ENCODE data around the gene CYP4V2.

CYP4V2 gene

DNA sequence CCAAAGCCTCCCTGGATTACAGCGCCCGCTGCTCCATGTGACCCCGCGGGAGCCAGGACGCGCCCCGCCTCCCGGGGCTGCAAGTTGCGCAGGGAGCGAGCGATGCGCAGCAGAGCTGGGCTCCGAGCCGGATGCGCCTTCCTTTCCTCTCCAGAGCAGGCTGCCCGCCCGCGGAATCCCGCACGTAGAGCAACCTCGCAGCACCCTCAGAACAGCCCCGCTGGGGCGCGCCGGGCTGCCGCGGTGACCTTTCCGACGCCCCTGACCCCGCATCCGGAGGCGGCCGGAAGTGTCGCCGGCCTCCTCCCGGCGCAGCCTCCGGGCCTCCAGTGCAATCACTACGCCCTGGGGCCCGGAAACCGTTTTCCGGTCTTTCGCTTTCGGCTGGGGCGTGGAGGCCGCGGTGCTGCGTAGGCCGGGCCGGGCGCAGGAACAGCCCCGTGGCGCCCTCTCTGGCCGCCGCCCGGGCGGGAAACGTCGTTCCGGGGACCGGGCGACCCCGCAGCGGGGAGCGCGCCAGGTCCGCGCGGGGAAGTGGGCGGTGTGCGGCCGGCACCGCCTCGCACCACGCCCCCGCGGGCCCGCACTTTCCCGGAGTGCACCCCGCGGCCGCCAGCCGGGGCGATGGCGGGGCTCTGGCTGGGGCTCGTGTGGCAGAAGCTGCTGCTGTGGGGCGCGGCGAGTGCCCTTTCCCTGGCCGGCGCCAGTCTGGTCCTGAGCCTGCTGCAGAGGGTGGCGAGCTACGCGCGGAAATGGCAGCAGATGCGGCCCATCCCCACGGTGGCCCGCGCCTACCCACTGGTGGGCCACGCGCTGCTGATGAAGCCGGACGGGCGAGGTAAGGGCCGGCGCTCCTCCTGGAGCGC is at the start of gene CYP4V2:
Gene CYP4V2 (plus strand): TSS at position 368 of the 866 bp plus-strand sequence. CDS start 257 bp downstream, at position 625.
- in situ Hi-C loops (cut with MboI; ENCODE audit: low pct_unique_long_range_greater_than_20kb, low sequenced_read_pairs, unreplicated experiment) = no loop called here
- DNase-seq (ENCODE audit: low spot score) = peak; percentile 95
- TF ChIP-seq, protein P1, sequence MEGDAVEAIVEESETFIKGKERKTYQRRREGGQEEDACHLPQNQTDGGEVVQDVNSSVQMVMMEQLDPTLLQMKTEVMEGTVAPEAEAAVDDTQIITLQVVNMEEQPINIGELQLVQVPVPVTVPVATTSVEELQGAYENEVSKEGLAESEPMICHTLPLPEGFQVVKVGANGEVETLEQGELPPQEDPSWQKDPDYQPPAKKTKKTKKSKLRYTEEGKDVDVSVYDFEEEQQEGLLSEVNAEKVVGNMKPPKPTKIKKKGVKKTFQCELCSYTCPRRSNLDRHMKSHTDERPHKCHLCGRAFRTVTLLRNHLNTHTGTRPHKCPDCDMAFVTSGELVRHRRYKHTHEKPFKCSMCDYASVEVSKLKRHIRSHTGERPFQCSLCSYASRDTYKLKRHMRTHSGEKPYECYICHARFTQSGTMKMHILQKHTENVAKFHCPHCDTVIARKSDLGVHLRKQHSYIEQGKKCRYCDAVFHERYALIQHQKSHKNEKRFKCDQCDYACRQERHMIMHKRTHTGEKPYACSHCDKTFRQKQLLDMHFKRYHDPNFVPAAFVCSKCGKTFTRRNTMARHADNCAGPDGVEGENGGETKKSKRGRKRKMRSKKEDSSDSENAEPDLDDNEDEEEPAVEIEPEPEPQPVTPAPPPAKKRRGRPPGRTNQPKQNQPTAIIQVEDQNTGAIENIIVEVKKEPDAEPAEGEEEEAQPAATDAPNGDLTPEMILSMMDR (IDR thresholded peaks at IDR 0.05; ENCODE audit: extremely low read depth, insufficient read depth, missing control alignments) = peak; percentile 70

DNA sequence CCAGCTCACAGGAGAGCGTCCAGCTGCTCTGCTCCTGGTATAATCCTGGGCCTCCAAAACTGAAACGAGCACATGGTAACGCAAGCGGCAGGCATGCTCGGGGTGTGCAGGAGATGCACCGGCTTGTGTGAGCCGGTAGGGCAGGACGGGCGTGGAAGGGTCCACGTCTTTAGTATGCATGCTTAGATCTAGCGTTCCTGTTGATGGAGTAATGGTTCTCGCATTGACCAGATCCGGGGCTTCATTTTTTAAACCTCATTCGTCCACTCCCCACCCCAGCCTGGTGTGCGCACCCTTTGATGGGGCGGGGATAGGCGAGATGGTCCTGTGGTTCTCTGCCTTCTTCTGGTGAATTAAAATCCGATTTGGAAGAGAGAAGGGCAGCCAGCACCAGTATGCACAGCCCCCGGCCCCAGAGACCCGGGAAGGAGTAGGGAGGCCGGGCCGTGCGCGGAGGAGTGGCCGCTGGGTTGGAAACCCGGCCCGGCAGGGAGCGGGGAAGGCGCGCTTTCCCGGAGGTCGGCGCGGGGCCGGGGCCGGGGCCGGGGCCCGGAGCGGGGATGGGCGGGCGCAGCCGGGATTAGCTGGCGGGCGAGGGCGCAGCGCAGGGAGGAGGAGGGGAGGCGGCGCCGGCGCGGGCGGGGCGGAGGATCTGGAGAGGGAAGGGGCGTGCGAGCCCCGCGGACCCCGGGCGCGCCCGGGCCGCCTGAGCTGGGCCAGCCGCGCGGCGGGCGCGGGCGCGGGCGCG is 47.0 kb upstream of the CYP4V2 start:
- in situ Hi-C loops (cut with MboI; ENCODE audit: low pct_unique_long_range_greater_than_20kb, low sequenced_read_pairs, unreplicated experiment) = no loop called here
- TF ChIP-seq, protein P1 (IDR thresholded peaks at IDR 0.05; ENCODE audit: extremely low read depth, insufficient read depth, missing control alignments) = no peak
- peak; percentile 44 for DNase-seq (ENCODE audit: low spot score)

DNA sequence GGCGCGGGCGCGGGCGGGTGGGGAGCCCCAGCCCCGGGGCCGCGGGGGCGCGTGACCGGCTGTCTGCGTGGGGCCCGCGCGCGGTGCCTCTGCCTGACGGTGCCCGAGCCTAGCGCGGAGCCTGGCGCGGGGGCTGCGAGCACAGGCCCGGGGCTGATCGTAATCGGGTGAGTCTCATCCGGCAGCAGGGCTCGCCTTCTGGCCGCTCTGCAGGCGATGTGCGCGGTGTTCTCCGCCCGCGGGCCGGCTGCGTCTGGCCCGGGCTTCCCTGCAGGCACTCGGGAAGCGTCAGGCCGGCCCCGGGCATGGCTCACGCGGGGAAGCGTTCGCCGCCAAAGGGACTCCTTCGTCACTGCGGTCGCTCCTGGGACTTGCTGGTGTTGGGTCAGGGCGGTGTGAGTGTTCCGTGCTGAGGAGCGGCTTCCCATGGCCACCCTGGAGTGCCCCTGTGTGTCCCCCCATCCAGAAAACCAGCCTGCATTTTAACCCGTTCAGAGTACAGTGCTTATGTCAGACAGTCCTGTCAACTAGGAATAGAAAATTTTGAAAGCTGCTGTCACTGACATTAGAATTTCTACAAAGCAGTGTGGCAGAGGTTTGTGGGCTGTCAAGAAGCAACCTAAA is 46.3 kb upstream of the CYP4V2 start:
- peak; percentile 61 for DNase-seq (ENCODE audit: low spot score)
- in situ Hi-C loops (cut with MboI; ENCODE audit: low pct_unique_long_range_greater_than_20kb, low sequenced_read_pairs, unreplicated experiment) = no loop called here
- TF ChIP-seq, protein P1 (IDR thresholded peaks at IDR 0.05; ENCODE audit: extremely low read depth, insufficient read depth, missing control alignments) = no peak

DNA sequence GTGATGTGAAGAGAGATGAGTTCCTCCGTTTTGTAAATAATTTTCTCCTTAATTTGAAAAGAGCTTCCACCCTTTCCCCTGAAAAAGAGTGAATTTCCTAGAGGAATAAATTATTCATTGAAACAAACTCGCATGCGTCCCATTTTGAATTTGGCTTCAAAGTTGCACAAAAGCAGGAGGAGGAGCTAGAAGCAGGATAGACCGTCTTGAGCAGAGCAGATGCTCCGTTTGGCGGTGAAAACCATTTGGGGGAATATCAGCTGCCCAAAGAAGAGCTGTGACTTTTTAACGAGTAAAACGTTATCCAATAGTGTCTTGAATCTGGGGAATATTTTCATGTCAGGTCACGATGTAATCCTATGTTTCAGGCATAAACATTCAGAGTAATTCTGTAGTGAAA is 44.9 kb upstream of the CYP4V2 start:
- in situ Hi-C loops (cut with MboI; ENCODE audit: low pct_unique_long_range_greater_than_20kb, low sequenced_read_pairs, unreplicated experiment) = no loop called here
- TF ChIP-seq, protein P1 (IDR thresholded peaks at IDR 0.05; ENCODE audit: extremely low read depth, insufficient read depth, missing control alignments) = no peak
- DNase-seq (ENCODE audit: low spot score) = no peak

DNA sequence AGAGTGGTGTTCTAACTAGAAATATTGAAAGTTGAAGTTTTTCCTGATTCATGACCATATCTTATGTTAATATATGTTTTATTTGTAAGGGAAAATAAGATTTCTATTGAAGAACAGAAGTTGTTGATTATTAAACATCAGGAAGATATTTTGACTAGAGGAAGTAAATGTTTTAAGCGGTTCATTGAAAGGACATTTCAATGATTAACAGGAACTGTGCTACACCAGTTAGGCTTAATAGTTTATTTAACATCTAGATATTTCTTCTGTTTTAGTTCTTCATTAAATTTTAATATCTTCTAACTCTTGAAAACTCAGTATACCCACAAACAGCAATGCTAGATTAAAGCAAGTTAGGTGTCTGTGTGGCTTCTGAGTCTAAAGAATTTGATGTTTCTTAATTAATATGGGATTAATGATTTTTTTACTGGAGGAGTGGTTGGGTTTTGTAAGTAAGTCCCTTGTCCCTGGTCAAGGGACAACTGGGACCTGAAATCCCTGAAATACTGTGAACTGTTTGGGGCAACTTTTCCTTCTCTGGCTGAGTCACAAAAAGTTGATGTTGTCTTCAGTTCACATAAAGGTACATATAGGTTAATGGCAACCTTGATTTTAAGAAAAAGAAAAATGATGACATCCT is 42.9 kb upstream of the CYP4V2 start:
- TF ChIP-seq, protein P1 (IDR thresholded peaks at IDR 0.05; ENCODE audit: extremely low read depth, insufficient read depth, missing control alignments) = no peak
- in situ Hi-C loops (cut with MboI; ENCODE audit: low pct_unique_long_range_greater_than_20kb, low sequenced_read_pairs, unreplicated experiment) = no loop called here
- no peak for DNase-seq (ENCODE audit: low spot score)

DNA sequence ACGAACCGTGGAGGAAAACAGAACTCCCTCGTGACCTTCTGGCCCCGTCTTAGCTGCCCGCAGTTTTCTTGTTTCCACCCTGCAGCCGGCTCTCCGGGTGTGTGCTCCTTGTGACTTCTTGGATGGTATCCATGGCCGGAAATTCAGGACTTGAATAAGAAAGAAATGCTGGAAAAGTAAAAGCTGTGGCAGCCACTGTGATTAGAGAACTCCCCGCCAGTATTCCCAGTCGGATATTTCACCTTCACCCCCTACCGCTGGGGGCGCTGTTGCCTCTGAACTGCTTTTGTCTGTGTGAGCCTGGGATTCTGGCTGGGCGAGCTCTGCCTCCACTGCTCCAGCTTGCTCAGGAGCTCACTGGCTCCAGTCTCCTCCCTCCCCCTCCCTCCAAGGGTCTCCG is 41.5 kb upstream of the CYP4V2 start:
- in situ Hi-C loops (cut with MboI; ENCODE audit: low pct_unique_long_range_greater_than_20kb, low sequenced_read_pairs, unreplicated experiment) = no loop called here
- no peak for DNase-seq (ENCODE audit: low spot score)
- TF ChIP-seq, protein P1 (IDR thresholded peaks at IDR 0.05; ENCODE audit: extremely low read depth, insufficient read depth, missing control alignments) = peak; percentile 54

Measured in GM13977 (cell line).